ENCODE measurements around the gene IQCM.

DNA sequence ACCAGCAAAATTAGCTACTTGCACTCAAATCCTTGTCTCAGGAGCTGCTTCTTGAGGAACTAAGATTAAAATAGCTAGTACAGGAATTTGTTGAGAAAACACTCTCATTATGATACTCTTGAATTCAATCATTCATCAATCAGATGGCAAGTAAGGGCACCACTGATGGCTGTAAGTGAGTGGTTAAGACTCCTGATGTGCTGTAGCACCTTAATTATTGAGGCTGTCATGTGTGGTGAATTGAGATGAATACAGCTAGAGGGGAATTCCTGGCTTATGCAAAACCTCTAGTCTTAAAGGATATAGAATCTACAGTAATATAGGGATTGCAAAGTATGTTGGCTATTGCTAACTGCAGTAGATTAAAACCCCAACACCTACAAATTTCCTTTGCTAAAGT is 509.1 kb downstream of the IQCM start:
- no peak for TF ChIP-seq EZH2phosphoT487 (IDR thresholded peaks at IDR 0.05; ENCODE audit: borderline replicate concordance)
- TF ChIP-seq, protein P1, sequence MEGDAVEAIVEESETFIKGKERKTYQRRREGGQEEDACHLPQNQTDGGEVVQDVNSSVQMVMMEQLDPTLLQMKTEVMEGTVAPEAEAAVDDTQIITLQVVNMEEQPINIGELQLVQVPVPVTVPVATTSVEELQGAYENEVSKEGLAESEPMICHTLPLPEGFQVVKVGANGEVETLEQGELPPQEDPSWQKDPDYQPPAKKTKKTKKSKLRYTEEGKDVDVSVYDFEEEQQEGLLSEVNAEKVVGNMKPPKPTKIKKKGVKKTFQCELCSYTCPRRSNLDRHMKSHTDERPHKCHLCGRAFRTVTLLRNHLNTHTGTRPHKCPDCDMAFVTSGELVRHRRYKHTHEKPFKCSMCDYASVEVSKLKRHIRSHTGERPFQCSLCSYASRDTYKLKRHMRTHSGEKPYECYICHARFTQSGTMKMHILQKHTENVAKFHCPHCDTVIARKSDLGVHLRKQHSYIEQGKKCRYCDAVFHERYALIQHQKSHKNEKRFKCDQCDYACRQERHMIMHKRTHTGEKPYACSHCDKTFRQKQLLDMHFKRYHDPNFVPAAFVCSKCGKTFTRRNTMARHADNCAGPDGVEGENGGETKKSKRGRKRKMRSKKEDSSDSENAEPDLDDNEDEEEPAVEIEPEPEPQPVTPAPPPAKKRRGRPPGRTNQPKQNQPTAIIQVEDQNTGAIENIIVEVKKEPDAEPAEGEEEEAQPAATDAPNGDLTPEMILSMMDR (conservative IDR thresholded peaks at IDR 0.05; ENCODE audit: low read length), result no peak

Measured in Loucy (cell line).